GM23338 (cell line): Measurements from ENCODE around the gene PSPN. TPM values are rescaled to one million over a fixed set of nuclear protein-coding genes. Genes with fewer than 3 reads are reported as not detected.

Experiments
- ATAC-seq: fragments of 200-7000 bp; cut with Tn5 transposase; 3 replicates; pipeline ENCODE4 v1.9.1; 2020
- DNase-seq: peaks from one replicate; pipeline ENCODE4 v3.0.0-alpha.2; 2015; ENCODE audit warnings: low spot score
- H2AFZ ChIP-seq: fragments of 200-600 bp; sonication (generic); 2 replicates; pipeline ENCODE4 v1.8.0; 2016; ENCODE audit warnings: antibody characterized with exemption, mild to moderate bottlenecking, moderate library complexity
- H3F3A ChIP-seq: fragments of 200-600 bp; sonication (generic); replicated peaks from 2 replicates; pipeline ENCODE4 v1.8.0; 2017; ENCODE audit warnings: antibody characterized with exemption, mixed run types, low read depth
- H3K27ac ChIP-seq: fragments of 200-600 bp; sonication (generic); 2 replicates; pipeline ENCODE4 v1.6.1; 2016; ENCODE audit warnings: low read depth
- H3K27me3 ChIP-seq: fragments of 200-600 bp; sonication (generic); 2 replicates; pipeline ENCODE4 v1.8.0; 2016; ENCODE audit warnings: mild to moderate bottlenecking, mixed run types, moderate library complexity; ENCODE audit not compliant: insufficient read depth
- H3K36me3 ChIP-seq: fragments of 200-600 bp; sonication (generic); 2 replicates; pipeline ENCODE4 v1.8.0; 2016; ENCODE audit warnings: mild to moderate bottlenecking; ENCODE audit not compliant: insufficient read depth
- H3K4me1 ChIP-seq: fragments of 200-600 bp; sonication (generic); 2 replicates; pipeline ENCODE4 v1.8.0; 2016; ENCODE audit warnings: mild to moderate bottlenecking, moderate library complexity; ENCODE audit not compliant: insufficient read depth
- H3K4me2 ChIP-seq: fragments of 200-600 bp; sonication (generic); 2 replicates; pipeline ENCODE4 v1.7.1; 2017; ENCODE audit warnings: mixed run types
- H3K4me3 ChIP-seq: fragments of 200-600 bp; sonication (generic); 2 replicates; pipeline ENCODE4 v1.6.1; 2016; ENCODE audit warnings: mixed run types
- H3K79me2 ChIP-seq: fragments of 200-600 bp; sonication (generic); replicated peaks from 2 replicates; pipeline ENCODE4 v1.8.0; 2017; ENCODE audit warnings: mild to moderate bottlenecking; ENCODE audit not compliant: insufficient read depth
- H3K9me2 ChIP-seq: fragments of 200-600 bp; sonication (generic); 2 replicates; pipeline ENCODE4 v1.8.0; 2017; ENCODE audit not compliant: insufficient read depth
- H4K20me1 ChIP-seq: fragments of 200-600 bp; sonication (generic); replicated peaks from 2 replicates; pipeline ENCODE4 v1.8.0; 2017; ENCODE audit warnings: mild to moderate bottlenecking; ENCODE audit not compliant: insufficient read depth
- H3K27ac Mint-ChIP-seq: 2 replicates; pipeline ENCODE4 v1.8.0; 2020; ENCODE audit warnings: inconsistent platforms, mild to moderate bottlenecking, moderate library complexity, mixed read lengths
- H3K27me3 Mint-ChIP-seq: 3 replicates; pipeline ENCODE4 v1.8.0; 2022; ENCODE audit warnings: low read depth, mild to moderate bottlenecking, moderate library complexity, mixed read lengths, inconsistent platforms; ENCODE audit not compliant: insufficient read depth, poor library complexity
- H3K36me3 Mint-ChIP-seq: 3 replicates; pipeline ENCODE4 v1.8.0; 2021; ENCODE audit warnings: low read depth, mild to moderate bottlenecking, inconsistent platforms, moderate library complexity, mixed read lengths
- H3K4me1 Mint-ChIP-seq: 3 replicates; pipeline ENCODE4 v1.8.0; 2020; ENCODE audit warnings: mild to moderate bottlenecking, inconsistent platforms, mixed read lengths
- H3K4me3 Mint-ChIP-seq: 3 replicates; pipeline ENCODE4 v1.8.0; 2021; ENCODE audit warnings: moderate library complexity, mild to moderate bottlenecking, inconsistent platforms, mixed read lengths
- H3K9me3 Mint-ChIP-seq: 3 replicates; pipeline ENCODE4 v1.8.0; 2020; ENCODE audit warnings: moderate library complexity, mild to moderate bottlenecking, inconsistent platforms, mixed read lengths
- CREB1 ChIP-seq: fragments of 250-450 bp; sonication (Bioruptor Pico); IDR thresholded peaks from 2 replicates; pipeline ENCODE4 v1.5.0; 2020; ENCODE audit warnings: low read depth, mild to moderate bottlenecking, moderate library complexity
- EZH2 ChIP-seq: fragments of 200-600 bp; sonication (generic); IDR thresholded peaks from one replicate; pipeline ENCODE4 v1.8.0; 2017; ENCODE audit warnings: antibody characterized with exemption, mild to moderate bottlenecking, low read depth; ENCODE audit not compliant: unreplicated experiment
- EZH2phosphoT487 ChIP-seq: fragments of 200-600 bp; sonication (generic); IDR thresholded peaks from one replicate; pipeline ENCODE4 v1.8.1; 2018; ENCODE audit warnings: antibody characterized with exemption; ENCODE audit not compliant: unreplicated experiment
- JUNB ChIP-seq: IDR thresholded peaks from one replicate; pipeline ENCODE4 v1.6.1; 2016; ENCODE audit warnings: antibody characterized with exemption; ENCODE audit not compliant: unreplicated experiment
- NANOG ChIP-seq: IDR thresholded peaks from 2 replicates; pipeline ENCODE4 v1.6.1; 2016; ENCODE audit warnings: antibody characterized with exemption, borderline replicate concordance
- POLR2AphosphoS5 ChIP-seq: IDR thresholded peaks from 2 replicates; pipeline ENCODE4 v1.6.1; 2016; ENCODE audit warnings: antibody characterized with exemption, low read depth
- STAT1 ChIP-seq: IDR thresholded peaks from one replicate; pipeline ENCODE4 v1.6.1; 2016; ENCODE audit warnings: antibody characterized with exemption; ENCODE audit not compliant: unreplicated experiment
- ZNF114 ChIP-seq: fragments of 250-450 bp; sonication (Bioruptor Pico); IDR thresholded peaks from 2 replicates; pipeline ENCODE4 v1.5.0; 2020; ENCODE audit warnings: mild to moderate bottlenecking, moderate library complexity
- ZNF331 ChIP-seq: fragments of 250-450 bp; sonication (Bioruptor Pico); IDR thresholded peaks from 2 replicates; pipeline ENCODE4 v1.5.0; 2020; ENCODE audit warnings: low read depth, mild to moderate bottlenecking, moderate library complexity
- polyA plus RNA-seq: library from polyadenylated mRNA; unstranded; fragments of >200 nt; fragmentation: Nextera tagmentation; extraction: Ambion mirVana; gene quantifications from 2 replicates; pipeline ENCODE4 v1.2.1, GENCODE V29; 2016
- total RNA-seq: library from RNA; depleted of rRNA; stranded (reverse); fragments of >200 nt; shearing (Covaris generic); gene quantifications from 2 replicates; pipeline ENCODE4 v1.2.3, GENCODE V29; 2014
- TF ChIP-seq, protein P1 (sequence below): IDR thresholded peaks from one replicate; pipeline ENCODE4 v1.6.1; 2018; ENCODE audit warnings: antibody characterized with exemption; ENCODE audit not compliant: unreplicated experiment
- TF ChIP-seq, protein P2 (sequence below): fragments of 250-450 bp; sonication (Bioruptor Pico); IDR thresholded peaks from 2 replicates; pipeline ENCODE4 v1.5.0; 2020; ENCODE audit warnings: mild to moderate bottlenecking, moderate library complexity
- TF ChIP-seq, protein P3 (sequence below), 2 experiments: fragments of 200-600 bp in 1 of 2; sonication (generic) in 1 of 2; conservative IDR thresholded peaks; 2 replicates each; pipeline versions ENCODE4 v1.5.1 to v1.6.1; 2016 to 2017; ENCODE audit warnings: antibody characterized with exemption in 2 of 2, low read depth in 2 of 2, mild to moderate bottlenecking in 2 of 2, moderate library complexity in 1 of 2
- TF ChIP-seq, protein P4 (sequence below): IDR thresholded peaks from 2 replicates; pipeline ENCODE4 v1.6.1; 2016; ENCODE audit warnings: antibody characterized with exemption

The PSPN gene
- total and polyA plus RNA-seq, 2 experiments from 2014 or later = 0.82 to 1.2 TPM

DNA sequence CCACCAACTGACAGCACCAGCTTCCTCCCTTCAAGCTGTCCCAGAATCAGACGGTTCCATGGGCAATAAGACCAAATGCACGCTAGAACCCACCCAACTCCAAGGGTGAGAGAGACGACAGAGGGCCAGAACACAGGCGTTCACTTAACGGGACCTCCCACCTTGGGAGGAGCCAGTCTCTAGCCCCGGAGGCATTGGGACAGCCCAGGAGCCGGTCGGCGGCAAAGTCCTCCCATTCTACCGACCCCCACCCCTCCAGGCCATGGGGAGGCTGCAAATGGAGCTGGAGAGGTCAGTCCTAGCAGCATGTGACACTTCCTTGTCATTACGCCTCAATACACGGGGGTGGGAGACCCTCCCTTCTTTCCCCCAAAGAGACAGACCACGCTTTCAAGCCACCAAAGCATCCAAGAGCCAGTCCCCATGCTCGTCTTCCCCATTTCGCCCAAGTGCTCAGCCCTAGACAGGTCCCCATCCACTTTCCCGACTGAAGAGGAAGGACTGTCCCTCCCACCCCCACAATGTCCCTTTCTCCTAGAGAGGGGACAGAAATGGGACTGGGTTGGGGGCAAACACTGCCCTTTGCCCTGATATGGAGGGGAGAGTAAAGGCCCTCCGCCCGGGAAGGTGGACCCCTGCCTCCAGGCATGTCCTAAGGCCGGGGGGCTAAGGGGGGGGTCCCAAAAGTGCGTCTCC is 47.9 kb upstream of the PSPN start:
- no peak for TF ChIP-seq ZNF114
- TF ChIP-seq, protein P1, sequence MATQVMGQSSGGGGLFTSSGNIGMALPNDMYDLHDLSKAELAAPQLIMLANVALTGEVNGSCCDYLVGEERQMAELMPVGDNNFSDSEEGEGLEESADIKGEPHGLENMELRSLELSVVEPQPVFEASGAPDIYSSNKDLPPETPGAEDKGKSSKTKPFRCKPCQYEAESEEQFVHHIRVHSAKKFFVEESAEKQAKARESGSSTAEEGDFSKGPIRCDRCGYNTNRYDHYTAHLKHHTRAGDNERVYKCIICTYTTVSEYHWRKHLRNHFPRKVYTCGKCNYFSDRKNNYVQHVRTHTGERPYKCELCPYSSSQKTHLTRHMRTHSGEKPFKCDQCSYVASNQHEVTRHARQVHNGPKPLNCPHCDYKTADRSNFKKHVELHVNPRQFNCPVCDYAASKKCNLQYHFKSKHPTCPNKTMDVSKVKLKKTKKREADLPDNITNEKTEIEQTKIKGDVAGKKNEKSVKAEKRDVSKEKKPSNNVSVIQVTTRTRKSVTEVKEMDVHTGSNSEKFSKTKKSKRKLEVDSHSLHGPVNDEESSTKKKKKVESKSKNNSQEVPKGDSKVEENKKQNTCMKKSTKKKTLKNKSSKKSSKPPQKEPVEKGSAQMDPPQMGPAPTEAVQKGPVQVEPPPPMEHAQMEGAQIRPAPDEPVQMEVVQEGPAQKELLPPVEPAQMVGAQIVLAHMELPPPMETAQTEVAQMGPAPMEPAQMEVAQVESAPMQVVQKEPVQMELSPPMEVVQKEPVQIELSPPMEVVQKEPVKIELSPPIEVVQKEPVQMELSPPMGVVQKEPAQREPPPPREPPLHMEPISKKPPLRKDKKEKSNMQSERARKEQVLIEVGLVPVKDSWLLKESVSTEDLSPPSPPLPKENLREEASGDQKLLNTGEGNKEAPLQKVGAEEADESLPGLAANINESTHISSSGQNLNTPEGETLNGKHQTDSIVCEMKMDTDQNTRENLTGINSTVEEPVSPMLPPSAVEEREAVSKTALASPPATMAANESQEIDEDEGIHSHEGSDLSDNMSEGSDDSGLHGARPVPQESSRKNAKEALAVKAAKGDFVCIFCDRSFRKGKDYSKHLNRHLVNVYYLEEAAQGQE = no peak
- no peak for TF ChIP-seq ZNF331
- TF ChIP-seq EZH2phosphoT487 = no peak
- no peak for TF ChIP-seq STAT1
- TF ChIP-seq, protein P2, sequence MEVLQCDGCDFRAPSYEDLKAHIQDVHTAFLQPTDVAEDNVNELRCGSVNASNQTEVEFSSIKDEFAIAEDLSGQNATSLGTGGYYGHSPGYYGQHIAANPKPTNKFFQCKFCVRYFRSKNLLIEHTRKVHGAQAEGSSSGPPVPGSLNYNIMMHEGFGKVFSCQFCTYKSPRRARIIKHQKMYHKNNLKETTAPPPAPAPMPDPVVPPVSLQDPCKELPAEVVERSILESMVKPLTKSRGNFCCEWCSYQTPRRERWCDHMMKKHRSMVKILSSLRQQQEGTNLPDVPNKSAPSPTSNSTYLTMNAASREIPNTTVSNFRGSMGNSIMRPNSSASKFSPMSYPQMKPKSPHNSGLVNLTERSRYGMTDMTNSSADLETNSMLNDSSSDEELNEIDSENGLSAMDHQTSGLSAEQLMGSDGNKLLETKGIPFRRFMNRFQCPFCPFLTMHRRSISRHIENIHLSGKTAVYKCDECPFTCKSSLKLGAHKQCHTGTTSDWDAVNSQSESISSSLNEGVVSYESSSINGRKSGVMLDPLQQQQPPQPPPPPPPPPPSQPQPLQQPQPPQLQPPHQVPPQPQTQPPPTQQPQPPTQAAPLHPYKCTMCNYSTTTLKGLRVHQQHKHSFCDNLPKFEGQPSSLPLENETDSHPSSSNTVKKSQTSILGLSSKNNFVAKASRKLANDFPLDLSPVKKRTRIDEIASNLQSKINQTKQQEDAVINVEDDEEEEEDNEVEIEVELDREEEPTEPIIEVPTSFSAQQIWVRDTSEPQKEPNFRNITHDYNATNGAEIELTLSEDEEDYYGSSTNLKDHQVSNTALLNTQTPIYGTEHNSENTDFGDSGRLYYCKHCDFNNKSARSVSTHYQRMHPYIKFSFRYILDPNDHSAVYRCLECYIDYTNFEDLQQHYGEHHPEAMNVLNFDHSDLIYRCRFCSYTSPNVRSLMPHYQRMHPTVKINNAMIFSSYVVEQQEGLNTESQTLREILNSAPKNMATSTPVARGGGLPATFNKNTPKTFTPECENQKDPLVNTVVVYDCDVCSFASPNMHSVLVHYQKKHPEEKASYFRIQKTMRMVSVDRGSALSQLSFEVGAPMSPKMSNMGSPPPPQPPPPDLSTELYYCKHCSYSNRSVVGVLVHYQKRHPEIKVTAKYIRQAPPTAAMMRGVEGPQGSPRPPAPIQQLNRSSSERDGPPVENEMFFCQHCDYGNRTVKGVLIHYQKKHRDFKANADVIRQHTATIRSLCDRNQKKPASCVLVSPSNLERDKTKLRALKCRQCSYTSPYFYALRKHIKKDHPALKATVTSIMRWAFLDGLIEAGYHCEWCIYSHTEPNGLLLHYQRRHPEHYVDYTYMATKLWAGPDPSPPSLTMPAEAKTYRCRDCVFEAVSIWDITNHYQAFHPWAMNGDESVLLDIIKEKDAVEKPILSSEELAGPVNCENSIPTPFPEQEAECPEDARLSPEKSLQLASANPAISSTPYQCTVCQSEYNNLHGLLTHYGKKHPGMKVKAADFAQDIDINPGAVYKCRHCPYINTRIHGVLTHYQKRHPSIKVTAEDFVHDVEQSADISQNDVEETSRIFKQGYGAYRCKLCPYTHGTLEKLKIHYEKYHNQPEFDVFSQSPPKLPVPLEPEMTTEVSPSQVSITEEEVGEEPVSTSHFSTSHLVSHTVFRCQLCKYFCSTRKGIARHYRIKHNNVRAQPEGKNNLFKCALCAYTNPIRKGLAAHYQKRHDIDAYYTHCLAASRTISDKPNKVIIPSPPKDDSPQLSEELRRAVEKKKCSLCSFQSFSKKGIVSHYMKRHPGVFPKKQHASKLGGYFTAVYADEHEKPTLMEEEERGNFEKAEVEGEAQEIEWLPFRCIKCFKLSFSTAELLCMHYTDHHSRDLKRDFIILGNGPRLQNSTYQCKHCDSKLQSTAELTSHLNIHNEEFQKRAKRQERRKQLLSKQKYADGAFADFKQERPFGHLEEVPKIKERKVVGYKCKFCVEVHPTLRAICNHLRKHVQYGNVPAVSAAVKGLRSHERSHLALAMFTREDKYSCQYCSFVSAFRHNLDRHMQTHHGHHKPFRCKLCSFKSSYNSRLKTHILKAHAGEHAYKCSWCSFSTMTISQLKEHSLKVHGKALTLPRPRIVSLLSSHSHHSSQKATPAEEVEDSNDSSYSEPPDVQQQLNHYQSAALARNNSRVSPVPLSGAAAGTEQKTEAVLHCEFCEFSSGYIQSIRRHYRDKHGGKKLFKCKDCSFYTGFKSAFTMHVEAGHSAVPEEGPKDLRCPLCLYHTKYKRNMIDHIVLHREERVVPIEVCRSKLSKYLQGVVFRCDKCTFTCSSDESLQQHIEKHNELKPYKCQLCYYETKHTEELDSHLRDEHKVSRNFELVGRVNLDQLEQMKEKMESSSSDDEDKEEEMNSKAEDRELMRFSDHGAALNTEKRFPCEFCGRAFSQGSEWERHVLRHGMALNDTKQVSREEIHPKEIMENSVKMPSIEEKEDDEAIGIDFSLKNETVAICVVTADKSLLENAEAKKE (CRISPR knock-in tag) = no peak
- no peak for TF ChIP-seq POLR2AphosphoS5
- TF ChIP-seq, protein P3, sequence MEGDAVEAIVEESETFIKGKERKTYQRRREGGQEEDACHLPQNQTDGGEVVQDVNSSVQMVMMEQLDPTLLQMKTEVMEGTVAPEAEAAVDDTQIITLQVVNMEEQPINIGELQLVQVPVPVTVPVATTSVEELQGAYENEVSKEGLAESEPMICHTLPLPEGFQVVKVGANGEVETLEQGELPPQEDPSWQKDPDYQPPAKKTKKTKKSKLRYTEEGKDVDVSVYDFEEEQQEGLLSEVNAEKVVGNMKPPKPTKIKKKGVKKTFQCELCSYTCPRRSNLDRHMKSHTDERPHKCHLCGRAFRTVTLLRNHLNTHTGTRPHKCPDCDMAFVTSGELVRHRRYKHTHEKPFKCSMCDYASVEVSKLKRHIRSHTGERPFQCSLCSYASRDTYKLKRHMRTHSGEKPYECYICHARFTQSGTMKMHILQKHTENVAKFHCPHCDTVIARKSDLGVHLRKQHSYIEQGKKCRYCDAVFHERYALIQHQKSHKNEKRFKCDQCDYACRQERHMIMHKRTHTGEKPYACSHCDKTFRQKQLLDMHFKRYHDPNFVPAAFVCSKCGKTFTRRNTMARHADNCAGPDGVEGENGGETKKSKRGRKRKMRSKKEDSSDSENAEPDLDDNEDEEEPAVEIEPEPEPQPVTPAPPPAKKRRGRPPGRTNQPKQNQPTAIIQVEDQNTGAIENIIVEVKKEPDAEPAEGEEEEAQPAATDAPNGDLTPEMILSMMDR (conservative IDR thresholded peaks at IDR 0.05; ENCODE audit: low read depth in 2 of 2) = no peak
- TF ChIP-seq CREB1 (CRISPR knock-in tag) = no peak
- no peak for TF ChIP-seq EZH2
- TF ChIP-seq NANOG = no peak
- TF ChIP-seq JUNB = no peak
- TF ChIP-seq, protein P4, sequence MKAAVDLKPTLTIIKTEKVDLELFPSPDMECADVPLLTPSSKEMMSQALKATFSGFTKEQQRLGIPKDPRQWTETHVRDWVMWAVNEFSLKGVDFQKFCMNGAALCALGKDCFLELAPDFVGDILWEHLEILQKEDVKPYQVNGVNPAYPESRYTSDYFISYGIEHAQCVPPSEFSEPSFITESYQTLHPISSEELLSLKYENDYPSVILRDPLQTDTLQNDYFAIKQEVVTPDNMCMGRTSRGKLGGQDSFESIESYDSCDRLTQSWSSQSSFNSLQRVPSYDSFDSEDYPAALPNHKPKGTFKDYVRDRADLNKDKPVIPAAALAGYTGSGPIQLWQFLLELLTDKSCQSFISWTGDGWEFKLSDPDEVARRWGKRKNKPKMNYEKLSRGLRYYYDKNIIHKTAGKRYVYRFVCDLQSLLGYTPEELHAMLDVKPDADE = no peak
- peaks cover 7% of the 10 kb centered on the region; the same call in 1 of the 2 replicates for H3K9me2 ChIP-seq
- H4K20me1 ChIP-seq = peaks cover 42% of the 10 kb centered on the region
- peaks cover 8% of the 10 kb centered on the region; the same call in 1 of the 2 replicates for H3K4me1 ChIP-seq
- Mint-ChIP-seq H3K27ac (peak overlapping the region; percentile 84), H3K4me3 (peak overlapping the region; percentile 92), H3K9me3 (peaks cover 9% of the 10 kb centered on the region), H3K36me3 (peaks cover 63% of the 10 kb centered on the region), H3K27me3 (peaks cover 15% of the 10 kb centered on the region), H3K4me1 (peaks cover 13% of the 10 kb centered on the region)
- peak; percentile 74 for DNase-seq
- peaks cover 53% of the 10 kb centered on the region for H3K79me2 ChIP-seq
- peak overlapping the region; percentile 97 for H3K4me3 ChIP-seq
- 0 out of 2 replicates have a peak, but pooled peaks cover 4% of the 10 kb centered on the region for H3F3A ChIP-seq
- no peak overlapping the region for H2AFZ ChIP-seq
- H3K36me3 ChIP-seq = peaks cover 30% of the 10 kb centered on the region
- no peaks in the 10 kb centered on the region for H3K27me3 ChIP-seq
- H3K27ac ChIP-seq = 0 out of 2 replicates have a peak overlapping the region, but pooled peaks have one; percentile 63
- ATAC-seq = peak; percentile 10
- H3K4me2 ChIP-seq = peak overlapping the region; percentile 91
